ENCODE measurements around the gene KMT2C.
"Not testable (repeated sequence)": the region's sequence is repeated elsewhere in the genome, so short reads cannot be mapped to it uniquely, and the experiment has no call there.

The KMT2C gene

GRCh38 chr7:152435384-152436110, at the start of gene KMT2C:
KMT2C (minus strand) TSS chr7:152436003; CDS start chr7:152435786, 217 bp downstream.
- no peak for DNase-seq

DNA sequence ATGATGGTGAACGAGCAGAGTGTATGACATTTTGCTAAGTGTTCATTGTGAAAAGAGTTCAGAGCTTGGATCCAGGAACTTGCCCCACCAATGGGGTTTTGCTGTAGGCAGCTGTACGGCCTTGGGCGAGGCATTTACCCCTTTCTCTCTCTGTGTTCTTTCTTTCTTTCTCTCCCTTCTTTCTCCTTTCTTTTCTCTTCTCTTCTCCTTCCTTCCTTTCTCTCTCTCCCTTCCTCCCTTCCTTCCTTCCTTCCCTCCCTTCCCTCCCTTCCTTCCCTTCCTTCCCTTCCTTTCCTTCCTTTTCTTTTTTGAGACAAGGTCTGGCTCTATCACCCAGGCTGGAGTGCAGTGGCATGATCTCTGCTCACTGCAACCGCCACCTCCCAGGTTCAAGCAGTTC, 45.3 kb upstream of the KMT2C start:
- DNase-seq = no peak

GRCh38 chr7:152480664-152481063, 44.9 kb upstream of the KMT2C start:
- DNase-seq = no peak

- no peak for DNase-seq
Measured at GRCh38 chr7:152479595-152479994, 43.8 kb upstream of the KMT2C start.

- DNase-seq = no peak
Measured at GRCh38 chr7:152478140-152478539, 42.3 kb upstream of the KMT2C start.

- no peak for DNase-seq
Measured at GRCh38 chr7:152477079-152477478, 41.3 kb upstream of the KMT2C start.

DNA sequence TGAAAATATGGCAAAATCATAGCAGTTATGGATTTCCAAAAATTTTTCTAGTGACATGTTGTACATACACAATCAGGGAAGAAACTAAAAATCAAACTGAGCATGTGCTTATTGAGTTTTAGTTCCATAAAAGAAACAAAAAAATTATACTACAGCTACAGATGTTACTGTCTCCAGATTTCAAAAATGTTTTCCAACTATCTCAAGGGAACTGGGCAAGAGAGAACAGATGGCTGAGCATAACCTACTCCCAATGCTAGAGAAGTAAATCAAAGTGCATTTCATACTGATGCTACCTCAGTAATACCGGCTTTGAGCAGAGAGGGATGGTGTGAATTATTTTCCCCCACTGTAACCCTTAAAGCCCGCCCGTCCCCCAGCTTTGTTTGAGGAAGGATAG, 40.7 kb upstream of the KMT2C start:
- no peak for DNase-seq

- DNase-seq = not testable (repeated sequence)
Measured at GRCh38 chr7:152471023-152471620, 35.3 kb upstream of the KMT2C start.

DNA sequence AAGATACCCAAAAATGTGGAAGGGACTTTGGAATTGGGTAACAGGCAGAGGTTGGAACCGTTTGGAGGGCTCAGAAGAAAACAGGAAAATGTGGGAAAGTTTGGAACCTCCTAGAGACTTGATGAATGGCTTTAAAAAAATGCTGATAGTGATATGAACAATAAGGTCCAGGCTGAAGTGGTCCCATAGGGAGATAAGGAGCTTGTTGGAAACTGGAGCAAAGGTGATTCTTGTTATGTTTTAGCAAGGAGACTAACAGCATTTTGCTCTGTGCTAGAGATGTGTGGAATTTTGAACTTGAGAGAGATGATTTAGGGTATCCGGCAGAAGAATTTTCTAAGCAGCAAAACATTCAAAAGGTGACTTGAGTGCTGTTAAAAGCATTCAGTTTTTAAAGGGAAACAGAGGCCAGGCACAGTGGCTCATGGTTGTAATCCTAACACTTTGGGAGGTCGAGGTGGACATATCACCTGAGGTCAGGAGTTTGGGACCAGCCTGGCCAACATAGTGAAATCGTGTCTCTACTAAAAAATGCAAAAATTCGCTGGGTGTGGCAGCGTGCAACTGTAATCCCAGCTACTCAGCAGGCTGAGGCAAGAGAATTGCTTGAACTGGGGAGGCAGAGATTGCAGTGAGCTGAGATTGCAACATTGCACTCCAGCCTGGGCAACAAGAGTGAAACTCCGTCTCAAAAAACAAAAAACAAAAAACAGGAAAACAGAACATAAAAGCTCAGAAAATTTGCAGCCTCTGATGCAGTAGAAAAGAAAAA, 34.6 kb upstream of the KMT2C start:
- DNase-seq = not testable (repeated sequence)

DNA sequence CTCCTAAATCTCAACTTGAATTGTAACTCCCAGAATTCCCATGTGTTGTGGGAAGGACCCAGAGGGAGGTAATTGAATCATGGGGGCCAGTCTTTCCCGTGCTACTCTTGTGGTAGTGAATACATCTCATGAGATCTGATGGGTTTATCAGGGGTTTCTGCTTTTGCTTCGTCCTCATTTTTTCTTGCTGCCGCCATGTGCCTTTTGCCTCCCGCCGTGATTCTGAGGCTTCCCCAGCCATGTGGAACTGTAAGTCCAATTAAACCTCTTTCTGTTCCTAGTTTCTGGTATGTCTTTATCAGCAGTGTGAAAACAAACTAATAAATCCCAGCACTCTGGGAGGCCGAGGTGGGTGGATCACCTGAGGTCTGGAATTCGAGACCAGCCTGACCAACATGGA, 33.8 kb upstream of the KMT2C start:
- not testable (repeated sequence) for DNase-seq

- DNase-seq = no peak
Measured at GRCh38 chr7:152467225-152467624, 31.4 kb upstream of the KMT2C start.

GRCh38 chr7:152465119-152465387, 29.2 kb upstream of the KMT2C start:
- no peak for DNase-seq

- DNase-seq = peak; percentile 73
Measured at GRCh38 chr7:152464312-152465118, 28.7 kb upstream of the KMT2C start.

DNA sequence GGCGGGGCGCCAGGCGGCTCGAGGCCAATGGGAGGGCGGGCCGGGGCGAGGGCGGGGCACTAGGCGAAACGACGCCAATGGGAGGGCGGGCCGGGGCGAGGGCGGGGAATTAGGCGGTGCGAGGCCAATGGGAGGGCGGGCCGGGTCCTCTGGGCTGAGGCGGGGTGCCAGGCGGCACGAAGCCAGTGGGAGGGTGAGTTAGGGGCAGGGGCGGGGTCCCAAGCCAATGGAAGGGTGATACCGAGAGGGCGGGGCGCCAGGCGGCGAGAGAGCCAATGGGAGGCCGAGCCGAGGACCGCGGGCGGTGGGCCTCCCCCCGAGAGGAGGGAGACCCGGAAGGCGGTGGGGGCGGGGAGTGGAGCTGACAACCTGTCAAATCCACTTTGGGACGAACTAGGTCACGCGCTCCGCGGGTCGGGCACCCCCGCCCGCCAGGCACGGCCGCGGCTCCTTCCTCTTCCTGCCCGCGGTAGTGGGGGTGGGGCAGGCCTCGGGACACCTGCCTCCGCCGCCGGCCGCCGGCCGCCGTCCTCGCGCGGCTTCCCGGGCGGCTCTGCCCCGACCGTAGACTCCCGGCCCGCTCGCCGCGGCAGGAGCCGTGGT, 28.0 kb upstream of the KMT2C start:
- DNase-seq = peak; percentile 99

DNA sequence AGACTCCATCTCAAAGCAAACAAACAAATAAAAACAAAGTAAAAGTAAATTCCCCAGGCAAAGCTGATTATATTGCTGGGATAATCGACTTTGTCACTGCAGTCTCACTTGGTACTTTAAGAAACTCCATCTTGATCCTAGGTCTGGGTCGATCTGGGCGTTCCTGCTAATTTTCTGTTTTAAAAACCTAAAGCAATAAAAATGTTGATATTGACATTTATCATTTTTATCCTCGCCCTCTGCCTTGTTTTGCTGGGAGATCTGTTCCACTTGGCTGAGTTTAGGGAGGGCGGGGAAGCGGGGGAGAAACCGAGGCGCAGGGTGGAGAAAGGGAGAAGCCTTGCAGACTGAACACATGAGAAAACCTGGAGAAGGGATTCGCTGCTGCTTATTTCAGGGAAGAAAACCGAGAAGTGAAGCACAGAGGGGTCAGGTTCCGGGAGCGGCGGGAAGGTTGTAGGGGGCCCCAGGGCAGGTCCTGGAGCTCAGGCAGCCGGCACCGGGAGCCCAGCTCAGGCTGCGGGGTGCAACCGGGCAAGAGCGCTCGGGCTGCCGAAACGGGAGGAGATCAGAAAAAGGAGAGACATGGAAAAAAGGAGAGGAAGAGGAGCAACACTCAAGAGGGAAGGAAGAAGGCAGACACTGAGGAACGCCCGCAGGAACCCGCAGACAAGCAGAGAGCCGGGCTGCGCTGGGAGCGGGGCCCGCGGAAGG, 27.3 kb upstream of the KMT2C start:
- DNase-seq = peak; percentile 88

- peak; percentile 24 for DNase-seq
Measured at GRCh38 chr7:152459724-152460251, 24.0 kb upstream of the KMT2C start.

- DNase-seq = no peak
Measured at GRCh38 chr7:152451356-152451755, 15.6 kb upstream of the KMT2C start.

GRCh38 chr7:152445386-152446008, 9.7 kb upstream of the KMT2C start:
- not testable (repeated sequence) for DNase-seq

DNA sequence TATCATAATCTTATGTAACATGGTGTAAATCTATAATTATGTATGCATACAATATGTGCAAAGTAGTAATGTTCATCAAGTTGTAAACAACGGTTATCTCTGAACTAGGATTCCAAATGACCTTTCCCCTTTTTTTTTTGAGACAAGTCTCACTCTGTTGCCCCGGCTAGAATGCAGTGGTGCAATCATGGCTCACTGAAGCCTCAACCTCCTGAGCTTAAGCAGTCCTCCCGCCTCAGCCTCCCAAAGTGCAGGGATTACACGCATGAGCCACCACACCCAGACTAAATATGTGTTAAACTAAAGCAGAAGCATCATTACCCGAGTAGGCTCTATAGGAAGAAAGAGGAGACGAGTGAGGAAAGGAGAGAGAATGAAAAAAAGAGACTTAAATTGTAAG, 7.8 kb upstream of the KMT2C start:
- DNase-seq = no peak

GRCh38 chr7:152442330-152442835, 6.6 kb upstream of the KMT2C start:
- DNase-seq = no peak

- not testable (repeated sequence) for DNase-seq
Measured at GRCh38 chr7:152441810-152442209, 6.0 kb upstream of the KMT2C start.

All from NCI-H2227 treated with DMSO at 0.1 percent for 48 hours (cell line).